ENCODE results near the gene PPP2R5C.
"Not testable (repeated sequence)": the region's sequence is repeated elsewhere in the genome, so short reads cannot be mapped to it uniquely, and the experiment has no call there.

GRCh38 chr14:101711857-101712233 is 49.7 kb upstream of the PPP2R5C start:
- not testable (repeated sequence) for TF ChIP-seq CTCF (IDR thresholded peaks at IDR 0.05 in 2 of 3, conservative IDR thresholded peaks at IDR 0.05 in 1 of 3; ENCODE audit: insufficient read depth in 2 of 3, low read depth in 1 of 3, low read length in 3 of 3); EZH2 (IDR thresholded peaks at IDR 0.05; ENCODE audit: borderline replicate concordance, low read depth, low read length); ZFX (CRISPR knock-in tag; IDR thresholded peaks at IDR 0.05); ATF4 (CRISPR knock-in tag; IDR thresholded peaks at IDR 0.05); CBX5 (IDR thresholded peaks at IDR 0.05; ENCODE audit: borderline replicate concordance, low read depth); ATF3 (IDR thresholded peaks at IDR 0.05); ATF3 (CRISPR knock-in tag; conservative IDR thresholded peaks at IDR 0.05)
